GM12878 (cell line): Measurements from ENCODE around the gene CCBE1. TPM values are rescaled to one million over a fixed set of nuclear protein-coding genes. Genes with fewer than 3 reads are reported as not detected.

Experiments
- ATAC-seq: fragments of 200-7000 bp; cut with Tn5 transposase; 3 replicates; pipeline ENCODE4 v1.9.1; 2020; ENCODE audit warnings: mild to moderate bottlenecking, moderate library complexity
- BruUV-seq: library from RNA; stranded (reverse); fragments of 400-500 nt; replicated peaks from 2 replicates; lab custom pipeline; 2021; lab: Mats Ljungman, UMichigan
- CTCF ChIA-PET: fragments of 300-600 bp; sonication (Branson Sonifier 250); formaldehyde crosslinking; extraction: SDS; loops from one replicate; lab custom pipeline; 2021; ENCODE audit warnings: inconsistent platforms; lab: Yijun Ruan, JAX
- POLR2A ChIA-PET: fragments of 350-600 bp; formaldehyde crosslinking; extraction: SDS; loops from one replicate; lab custom pipeline; 2021; ENCODE audit warnings: inconsistent platforms; lab: Charles Lee
- RAD21 ChIA-PET: fragments of 300-600 bp; sonication (Branson Sonifier 250); formaldehyde crosslinking; loops from one replicate; lab custom pipeline; 2023; ENCODE audit warnings: antibody characterized with exemption; ENCODE audit not compliant: unreplicated experiment; lab: Charles Lee
- SMC1A ChIA-PET: fragments of 300-600 bp; sonication (Branson Sonifier 250); formaldehyde crosslinking; loops from one replicate; lab custom pipeline; 2023; ENCODE audit not compliant: unreplicated experiment, uncharacterized antibody; lab: Charles Lee
- DNase-seq: peaks from one replicate; pipeline ENCODE4 v3.0.0-alpha.2; 2011; ENCODE audit warnings: low read depth, low spot score
- FAIRE-seq: peaks from 3 replicates; lab custom pipeline; 2011; peaks lifted over from hg19 to GRCh38; lab: Jason Lieb, UNC
- H2AFZ ChIP-seq: 2 replicates; pipeline ENCODE4 v1.6.0; 2011; ENCODE audit warnings: low read depth, low read length, control low read depth; ENCODE audit not compliant: control insufficient read depth
- H3K27ac ChIP-seq: 2 replicates; pipeline ENCODE4 v1.5.1; 2011; ENCODE audit warnings: control low read depth; ENCODE audit not compliant: control insufficient read depth, insufficient read depth
- H3K27me3 ChIP-seq, 2 experiments: replicated peaks in 1 of 2; 2 replicates each; pipeline versions ENCODE4 v1.6.0 to v1.6.1; 2011; ENCODE audit warnings: low read length in 1 of 2; ENCODE audit not compliant: control insufficient read depth in 2 of 2, insufficient read depth in 2 of 2
- H3K36me3 ChIP-seq, 2 experiments: 2 replicates each; pipeline ENCODE4 v1.5.1; 2011; ENCODE audit warnings: low read length in 1 of 2; ENCODE audit not compliant: control insufficient read depth in 2 of 2, insufficient read depth in 2 of 2
- H3K4me1 ChIP-seq: 2 replicates; pipeline ENCODE4 v1.6.1; 2011; ENCODE audit warnings: mild to moderate bottlenecking, low read length, moderate library complexity, mixed read lengths; ENCODE audit not compliant: control insufficient read depth, insufficient read depth
- H3K4me2 ChIP-seq: 2 replicates; pipeline ENCODE4 v1.6.0; 2011; ENCODE audit warnings: control low read depth; ENCODE audit not compliant: control insufficient read depth, insufficient read depth
- H3K4me3 ChIP-seq: fragments of 200-600 bp; sonication (generic); 2 replicates; pipeline ENCODE4 v1.5.1; 2016
- H3K79me2 ChIP-seq: 2 replicates; pipeline ENCODE4 v1.6.0; 2011; ENCODE audit warnings: low read length; ENCODE audit not compliant: control insufficient read depth, insufficient read depth
- H3K9ac ChIP-seq: 2 replicates; pipeline ENCODE4 v1.8.0; 2011; ENCODE audit warnings: low read length, control low read depth, mixed read lengths; ENCODE audit not compliant: control insufficient read depth, insufficient read depth
- H3K9me3 ChIP-seq: replicated peaks from 3 replicates; pipeline ENCODE4 v1.5.1; 2011; ENCODE audit warnings: mild to moderate bottlenecking, low read length; ENCODE audit not compliant: control insufficient read depth, insufficient read depth
- H4K20me1 ChIP-seq: 2 replicates; pipeline ENCODE4 v1.6.0; 2011; ENCODE audit not compliant: control insufficient read depth, insufficient read depth
- DPF2 ChIP-seq: fragments of 450-650 bp; IDR thresholded peaks from 2 replicates; pipeline ENCODE4 v1.6.1; 2017; ENCODE audit warnings: mild to moderate bottlenecking
- E4F1 ChIP-seq: fragments of 450-650 bp; IDR thresholded peaks from 2 replicates; pipeline ENCODE4 v1.6.1; 2018; ENCODE audit warnings: borderline replicate concordance, mild to moderate bottlenecking; ENCODE audit not compliant: partially characterized antibody
- EP300 ChIP-seq, 2 experiments: fragments of 150-350 bp in 1 of 2; IDR thresholded peaks; 2 replicates each; pipeline ENCODE4 v1.6.1; 2011 to 2012; ENCODE audit warnings: low read depth in 2 of 2, low read length in 2 of 2, borderline replicate concordance in 1 of 2, improper control_type of control experiment in 1 of 2, inconsistent platforms in 1 of 2; ENCODE audit not compliant: control insufficient read depth in 1 of 2
- HDGF ChIP-seq: fragments of 450-650 bp; IDR thresholded peaks from 2 replicates; pipeline ENCODE4 v1.6.1; 2016; ENCODE audit warnings: antibody characterized with exemption
- IKZF1 ChIP-seq: fragments of 450-650 bp; conservative IDR thresholded peaks from 2 replicates; pipeline ENCODE4 v1.6.1; 2017; ENCODE audit warnings: antibody characterized with exemption, mild to moderate bottlenecking
- KDM1A ChIP-seq: fragments of 200-600 bp; sonication (generic); IDR thresholded peaks from 2 replicates; pipeline ENCODE4 v1.6.1; 2016; ENCODE audit warnings: borderline replicate concordance
- MTA2 ChIP-seq: fragments of 450-650 bp; IDR thresholded peaks from 2 replicates; pipeline ENCODE4 v1.6.1; 2016; ENCODE audit warnings: low read depth, mild to moderate bottlenecking, moderate library complexity
- RCOR1 ChIP-seq: conservative IDR thresholded peaks from 2 replicates; pipeline ENCODE4 v1.6.1; 2012; ENCODE audit warnings: low read depth, low read length, improper control_type of control experiment
- RFX5 ChIP-seq: IDR thresholded peaks from 2 replicates; pipeline ENCODE4 v1.6.1; 2011; ENCODE audit warnings: low read depth, low read length, improper control_type of control experiment
- SKIL ChIP-seq: fragments of 450-650 bp; IDR thresholded peaks from 2 replicates; pipeline ENCODE4 v1.6.1; 2017; ENCODE audit warnings: mild to moderate bottlenecking, low read depth, inconsistent platforms; ENCODE audit not compliant: poor library complexity, severe bottlenecking
- SMC3 ChIP-seq: IDR thresholded peaks from 2 replicates; pipeline ENCODE4 v1.6.1; 2011; ENCODE audit warnings: low read length, improper control_type of control experiment, borderline replicate concordance
- SREBF1 ChIP-seq: IDR thresholded peaks from 2 replicates; pipeline ENCODE4 v1.6.1; 2012; ENCODE audit warnings: mild to moderate bottlenecking, low read length
- ZBTB4 ChIP-seq: fragments of 450-650 bp; formaldehyde crosslinking; IDR thresholded peaks from 2 replicates; pipeline ENCODE4 v1.4.0; 2022; ENCODE audit warnings: mild to moderate bottlenecking, moderate library complexity
- ZZZ3 ChIP-seq: IDR thresholded peaks from 2 replicates; pipeline ENCODE4 v1.6.1; 2011; ENCODE audit warnings: low read depth; ENCODE audit not compliant: control insufficient read depth, insufficient read length
- WGBS: methylation state at CpG from one replicate; pipeline ENCODE4 v1.1.6; 2016; ENCODE audit warnings: low lambda C conversion rate; ENCODE audit not compliant: insufficient replicate concordance, insufficient coverage; ENCODE audit errors: missing lambda C conversion rate; 5-methylcytosine and 5-hydroxymethylcytosine counted together
- in situ Hi-C: fragments of 300-500 bp; cut with MboI; formaldehyde crosslinking; loops from 9 replicates; pipeline ENCODE4 v1.14.3; 2018; ENCODE audit warnings: mixed read lengths
- intact Hi-C: fragments of 100-400 bp; cut with micrococcal nuclease; formaldehyde crosslinking; loops from one replicate; pipeline ENCODE4 v1.14.2; 2022; ENCODE audit not compliant: unreplicated experiment
- polyA plus RNA-seq, 11 experiments: library from polyadenylated mRNA; depleted of rRNA in 4 of 11; unstranded in 6 of 11; stranded (reverse) in 5 of 11; fragments of >200 nt; fragmentation: Nextera tagmentation in 4 of 11; fragmentation: Illumina TruSeq in 1 of 11; extraction: Ambion mirVana in 4 of 11; extraction: Trizol in 1 of 11; gene quantifications; 1 replicate in 1 of 11; 2 replicates in 10 of 11; pipeline versions ENCODE4 v1.2.1 to v1.2.3, GENCODE V29; 2011 to 2016; ENCODE audit warnings: inconsistent platforms in 2 of 11, missing spikeins in 2 of 11, low read depth in 1 of 11
- total RNA-seq, 4 experiments: library from RNA; depleted of rRNA in 3 of 4; stranded (reverse); fragments of >200 nt in 3 of 4; fragmentation: Illumina TruSeq in 1 of 4; extraction: Trizol in 1 of 4; gene quantifications; 2 replicates each; pipeline versions ENCODE4 v1.2.1 to v1.2.3, GENCODE V29; 2013 to 2021

CCBE1 gene
- total and polyA plus RNA-seq, 10 of the 15 experiments (the other 5 are each of a cell fraction or from before 2014, with no cell fraction given), result 0.03 to 0.49 (median 0.04) TPM; not detected in 7

GRCh38 chr18:59605633-59606192 is 91.5 kb downstream of the CCBE1 start:
- H3K27ac ChIP-seq, result no peak overlapping the region
- in situ Hi-C loops, result no loop called here
- H3K79me2 ChIP-seq, result no peaks in the 10 kb centered on the region
- CTCF ChIA-PET, result no interaction called here
- BruUV-seq, result no TSS peak
- ATAC-seq, result no peak
- POLR2A ChIA-PET, result no interaction called here
- H3K4me2 ChIP-seq, result no peak overlapping the region
- no peak overlapping the region for H3K4me3 ChIP-seq
- TF ChIP-seq DPF2 (no peak), E4F1 (no peak), IKZF1 (no peak), SMC3 (no peak), RFX5 (no peak), ZBTB4 (CRISPR knock-in tag) (no peak), ZZZ3 (no peak), HDGF (no peak), MTA2 (no peak), SREBF1 (no peak), KDM1A (no peak), EP300 (IDR thresholded peaks at IDR 0.05; ENCODE audit: borderline replicate concordance in 1 of 2, control insufficient read depth in 1 of 2, low read depth in 2 of 2, low read length in 2 of 2) (no peak), RCOR1 (no peak), SKIL (no peak)
- RAD21 ChIA-PET, result no interaction called here
- intact Hi-C loops, result no loop called here
- DNase-seq, result no peak
- no peaks in the 10 kb centered on the region; the same call in 2 of the 3 replicates for H3K9me3 ChIP-seq
- no peaks in the 10 kb centered on the region for H3K4me1 ChIP-seq
- SMC1A ChIA-PET, result no interaction called here
- no peak overlapping the region for H2AFZ ChIP-seq
- no peak for FAIRE-seq
- WGBS, result 46% methylated on average over 13 of the region's 13 CpGs
- H4K20me1 ChIP-seq, result no peaks in the 10 kb centered on the region
- no peak overlapping the region for H3K9ac ChIP-seq
- no peaks in the 10 kb centered on the region; a peak in 2 of 4 replicates for H3K27me3 ChIP-seq
- no peaks in the 10 kb centered on the region for H3K36me3 ChIP-seq
